Measurements from ENCODE around the gene ARHGAP6. TPM values are rescaled to one million over a fixed set of nuclear protein-coding genes. Genes with fewer than 3 reads are reported as not detected.
A peak's percentile ranks its signal among the peaks of the same experiment; 100 is the strongest.

ARHGAP6 gene
- total and polyA plus RNA-seq, 2 of the 13 experiments (the other 11 are each of a cell fraction or from before 2014, with no cell fraction given) = 0.11 TPM; not detected in 1

DNA sequence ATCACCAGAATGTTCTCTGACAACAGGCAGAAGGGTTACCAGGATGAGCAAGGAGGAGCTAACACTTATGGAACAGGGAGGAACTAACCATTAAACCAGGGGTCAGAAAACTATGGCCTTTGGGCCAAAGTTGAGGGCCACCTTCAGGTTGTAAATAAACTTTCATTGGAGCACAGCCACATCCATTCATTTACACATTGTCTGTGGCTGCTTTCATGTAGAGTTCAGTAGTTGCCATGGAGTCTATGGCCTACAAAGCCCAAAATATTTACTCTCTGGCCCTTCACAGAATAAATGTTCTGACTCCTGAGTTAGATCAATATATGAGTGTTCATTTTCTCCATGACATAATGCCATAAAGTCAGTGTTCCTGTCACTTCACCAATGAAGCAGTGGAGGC is 567.8 kb downstream of the ARHGAP6 start:
- in situ Hi-C loops (cut with HindIII; ENCODE audit: extremely low pct_ligation_motif_present, low pct_unique_long_range_greater_than_20kb) (no loop called here), intact Hi-C loops (cut with micrococcal nuclease; ENCODE audit: unreplicated experiment) (loop anchor here (10.0 kb wide), 1 partner anchor 193 kb away; no protein-coding TSS in a partner anchor)
- no peaks in the 10 kb centered on the region for H4K20me1 ChIP-seq (ENCODE audit: insufficient read depth, low read length)
- no peaks in the 10 kb centered on the region for H3K27me3 ChIP-seq (ENCODE audit: control insufficient read depth in 1 of 2, insufficient read depth in 2 of 2, low read length in 2 of 2)
- H3K4me1 ChIP-seq (ENCODE audit: insufficient read depth, low read length) = peaks cover 50% of the 10 kb centered on the region
- no peak overlapping the region for H3K4me3 ChIP-seq (replicated peaks in 1 of 3; ENCODE audit: insufficient read depth in 1 of 3, low read depth in 2 of 3, low read length in 3 of 3)
- DNase-seq (ENCODE audit: low spot score) = peak; percentile 80
- no peak overlapping the region for H2AFZ ChIP-seq (ENCODE audit: low read length)
- H3K9me3 ChIP-seq (ENCODE audit: low read length) = no peaks in the 10 kb centered on the region
- H3K36me3 ChIP-seq (replicated peaks in 1 of 2; ENCODE audit: control insufficient read depth in 1 of 2, insufficient read depth in 2 of 2, low read length in 2 of 2) = no peaks in the 10 kb centered on the region
- BruUV-seq (replicated peaks) = no TSS peak
- H3K27ac ChIP-seq (ENCODE audit: extremely low read length, insufficient read depth, low read length) = peak overlapping the region; percentile 85
- ChIA-PET CTCF (ENCODE audit: low intra/inter-chr PET ratio, low total read pairs) (no interaction called here), POLR2A (interaction anchor here (0.6 to 2.1 kb wide), 2 partner anchors 117 to 518 kb away, joined by 3 to 6 read pairs; no protein-coding TSS in a partner anchor)
- ATAC-seq = peak; percentile 92
- FAIRE-seq = peak; percentile 53
- H3K9ac ChIP-seq (ENCODE audit: insufficient read depth, low read depth, low read length) = peak overlapping the region; percentile 73; the same call in 1 of the 2 replicates
- peak overlapping the region; percentile 39 for H3K4me2 ChIP-seq (ENCODE audit: low read depth, low read length)
- H3K79me2 ChIP-seq (ENCODE audit: insufficient read depth, low read length) = no peaks in the 10 kb centered on the region
- TF ChIP-seq RFX3 (CRISPR knock-in tag; IDR thresholded peaks at IDR 0.05) (peak; percentile 68), ISL2 (CRISPR knock-in tag; IDR thresholded peaks at IDR 0.05) (peak; percentile 35; the same call in 1 of the 2 replicates), HNF4G (IDR thresholded peaks at IDR 0.05; ENCODE audit: borderline replicate concordance, low read depth, low read length) (peak; percentile 26; the same call in 1 of the 2 replicates), HNF4G (CRISPR knock-in tag; IDR thresholded peaks at IDR 0.05; ENCODE audit: borderline replicate concordance, low read depth) (peak; percentile 22; the same call in 1 of the 2 replicates), CREM (IDR thresholded peaks at IDR 0.05) (peak; percentile 24; the same call in 1 of the 2 replicates), CREM (CRISPR knock-in tag; IDR thresholded peaks at IDR 0.05) (no peak), JDP2 (CRISPR knock-in tag; IDR thresholded peaks at IDR 0.05; ENCODE audit: borderline replicate concordance) (no peak), CREB1 (IDR thresholded peaks at IDR 0.05) (peak; percentile 26), CREB1 (CRISPR knock-in tag; IDR thresholded peaks at IDR 0.05) (0 out of 2 replicates have a peak, but pooled peaks have one; percentile 33), FOXO1 (CRISPR knock-in tag; IDR thresholded peaks at IDR 0.05) (peak; percentile 18; the same call in 1 of the 2 replicates), GATAD2A (CRISPR knock-in tag; IDR thresholded peaks at IDR 0.05) (peak; percentile 26; the same call in 1 of the 2 replicates), FOSL2 (CRISPR knock-in tag; IDR thresholded peaks at IDR 0.05) (peak; percentile 4; the same call in 1 of the 2 replicates), EP300 (IDR thresholded peaks at IDR 0.05; ENCODE audit: low read depth in 2 of 2, low read length in 2 of 2) (peak in 1 of 2 experiments; percentile 75; a peak in 2 of 4 replicates), EP300 (CRISPR knock-in tag; IDR thresholded peaks at IDR 0.05; ENCODE audit: borderline replicate concordance) (no peak), ZMYM4 (CRISPR knock-in tag; IDR thresholded peaks at IDR 0.05) (peak; percentile 57), KMT2A (CRISPR knock-in tag; IDR thresholded peaks at IDR 0.05) (no peak)
- TF ChIP-seq, protein P1, sequence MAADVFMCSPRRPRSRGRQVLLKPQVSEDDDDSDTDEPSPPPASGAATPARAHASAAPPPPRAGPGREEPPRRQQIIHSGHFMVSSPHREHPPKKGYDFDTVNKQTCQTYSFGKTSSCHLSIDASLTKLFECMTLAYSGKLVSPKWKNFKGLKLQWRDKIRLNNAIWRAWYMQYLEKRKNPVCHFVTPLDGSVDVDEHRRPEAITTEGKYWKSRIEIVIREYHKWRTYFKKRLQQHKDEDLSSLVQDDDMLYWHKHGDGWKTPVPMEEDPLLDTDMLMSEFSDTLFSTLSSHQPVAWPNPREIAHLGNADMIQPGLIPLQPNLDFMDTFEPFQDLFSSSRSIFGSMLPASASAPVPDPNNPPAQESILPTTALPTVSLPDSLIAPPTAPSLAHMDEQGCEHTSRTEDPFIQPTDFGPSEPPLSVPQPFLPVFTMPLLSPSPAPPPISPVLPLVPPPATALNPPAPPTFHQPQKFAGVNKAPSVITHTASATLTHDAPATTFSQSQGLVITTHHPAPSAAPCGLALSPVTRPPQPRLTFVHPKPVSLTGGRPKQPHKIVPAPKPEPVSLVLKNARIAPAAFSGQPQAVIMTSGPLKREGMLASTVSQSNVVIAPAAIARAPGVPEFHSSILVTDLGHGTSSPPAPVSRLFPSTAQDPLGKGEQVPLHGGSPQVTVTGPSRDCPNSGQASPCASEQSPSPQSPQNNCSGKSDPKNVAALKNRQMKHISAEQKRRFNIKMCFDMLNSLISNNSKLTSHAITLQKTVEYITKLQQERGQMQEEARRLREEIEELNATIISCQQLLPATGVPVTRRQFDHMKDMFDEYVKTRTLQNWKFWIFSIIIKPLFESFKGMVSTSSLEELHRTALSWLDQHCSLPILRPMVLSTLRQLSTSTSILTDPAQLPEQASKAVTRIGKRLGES (CRISPR knock-in tag; IDR thresholded peaks at IDR 0.05; ENCODE audit: borderline replicate concordance) = no peak
- TF ChIP-seq, protein P2, sequence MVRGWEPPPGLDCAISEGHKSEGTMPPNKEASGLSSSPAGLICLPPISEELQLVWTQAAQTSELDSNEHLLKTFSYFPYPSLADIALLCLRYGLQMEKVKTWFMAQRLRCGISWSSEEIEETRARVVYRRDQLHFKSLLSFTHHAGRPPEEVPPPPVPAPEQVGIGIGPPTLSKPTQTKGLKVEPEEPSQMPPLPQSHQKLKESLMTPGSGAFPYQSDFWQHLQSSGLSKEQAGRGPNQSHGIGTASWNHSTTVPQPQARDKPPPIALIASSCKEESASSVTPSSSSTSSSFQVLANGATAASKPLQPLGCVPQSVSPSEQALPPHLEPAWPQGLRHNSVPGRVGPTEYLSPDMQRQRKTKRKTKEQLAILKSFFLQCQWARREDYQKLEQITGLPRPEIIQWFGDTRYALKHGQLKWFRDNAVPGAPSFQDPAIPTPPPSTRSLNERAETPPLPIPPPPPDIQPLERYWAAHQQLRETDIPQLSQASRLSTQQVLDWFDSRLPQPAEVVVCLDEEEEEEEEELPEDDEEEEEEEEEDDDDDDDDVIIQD (CRISPR knock-in tag; IDR thresholded peaks at IDR 0.05; ENCODE audit: low read depth) = peak; percentile 83
- TF ChIP-seq, protein P3, sequence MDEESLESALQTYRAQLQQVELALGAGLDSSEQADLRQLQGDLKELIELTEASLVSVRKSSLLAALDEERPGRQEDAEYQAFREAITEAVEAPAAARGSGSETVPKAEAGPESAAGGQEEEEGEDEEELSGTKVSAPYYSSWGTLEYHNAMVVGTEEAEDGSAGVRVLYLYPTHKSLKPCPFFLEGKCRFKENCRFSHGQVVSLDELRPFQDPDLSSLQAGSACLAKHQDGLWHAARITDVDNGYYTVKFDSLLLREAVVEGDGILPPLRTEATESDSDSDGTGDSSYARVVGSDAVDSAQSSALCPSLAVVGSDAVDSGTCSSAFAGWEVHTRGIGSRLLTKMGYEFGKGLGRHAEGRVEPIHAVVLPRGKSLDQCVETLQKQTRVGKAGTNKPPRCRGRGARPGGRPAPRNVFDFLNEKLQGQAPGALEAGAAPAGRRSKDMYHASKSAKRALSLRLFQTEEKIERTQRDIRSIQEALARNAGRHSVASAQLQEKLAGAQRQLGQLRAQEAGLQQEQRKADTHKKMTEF (CRISPR knock-in tag; IDR thresholded peaks at IDR 0.05) = 0 out of 2 replicates have a peak, but pooled peaks have one; percentile 26
- TF ChIP-seq, protein P4, sequence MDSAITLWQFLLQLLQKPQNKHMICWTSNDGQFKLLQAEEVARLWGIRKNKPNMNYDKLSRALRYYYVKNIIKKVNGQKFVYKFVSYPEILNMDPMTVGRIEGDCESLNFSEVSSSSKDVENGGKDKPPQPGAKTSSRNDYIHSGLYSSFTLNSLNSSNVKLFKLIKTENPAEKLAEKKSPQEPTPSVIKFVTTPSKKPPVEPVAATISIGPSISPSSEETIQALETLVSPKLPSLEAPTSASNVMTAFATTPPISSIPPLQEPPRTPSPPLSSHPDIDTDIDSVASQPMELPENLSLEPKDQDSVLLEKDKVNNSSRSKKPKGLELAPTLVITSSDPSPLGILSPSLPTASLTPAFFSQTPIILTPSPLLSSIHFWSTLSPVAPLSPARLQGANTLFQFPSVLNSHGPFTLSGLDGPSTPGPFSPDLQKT (CRISPR knock-in tag; IDR thresholded peaks at IDR 0.05; ENCODE audit: borderline replicate concordance) = no peak

Data from HepG2 (cell line).